IMR-90 (cell line): Measurements from ENCODE around the gene DRC7. TPM values are rescaled to one million over a fixed set of nuclear protein-coding genes. Genes with fewer than 3 reads are reported as not detected.

Experiments used
- ATAC-seq: fragments of 200-7000 bp; cut with Tn5 transposase; 2 replicates; pipeline ENCODE4 v1.9.1; 2020; ENCODE audit warnings: low read depth, mild to moderate bottlenecking, moderate library complexity
- BruUV-seq: library from RNA; stranded (reverse); fragments of 400-500 nt; replicated peaks from 2 replicates; lab custom pipeline; 2021; lab: Mats Ljungman, UMichigan
- CTCF ChIA-PET: fragments of 300-600 bp; formaldehyde crosslinking; extraction: SDS; loops from one replicate; lab custom pipeline; 2021; ENCODE audit warnings: antibody characterized with exemption; lab: Yijun Ruan, JAX
- POLR2A ChIA-PET: fragments of 300-600 bp; sonication (Branson Sonifier 250); formaldehyde crosslinking; loops from one replicate; lab custom pipeline; 2022; ENCODE audit warnings: antibody characterized with exemption; ENCODE audit not compliant: unreplicated experiment; lab: Charles Lee
- DNase-seq: peaks from one replicate; pipeline ENCODE4 v3.0.0; 2013
- H2AFZ ChIP-seq: replicated peaks from 2 replicates; pipeline ENCODE3; 2013; ENCODE audit warnings: low read length, mild to moderate bottlenecking; ENCODE audit not compliant: poor library complexity
- H2AK5ac ChIP-seq: 2 replicates; pipeline ENCODE4 v1.6.1; 2013; ENCODE audit warnings: low read depth, low read length, inconsistent platforms
- H2AK9ac ChIP-seq: replicated peaks from 2 replicates; pipeline ENCODE3; 2013; ENCODE audit warnings: mild to moderate bottlenecking, low read depth, low read length, moderate library complexity; ENCODE audit not compliant: poor library complexity
- H2BK120ac ChIP-seq: 2 replicates; pipeline ENCODE4 v1.6.1; 2013; ENCODE audit warnings: low read depth, low read length, inconsistent platforms
- H2BK15ac ChIP-seq: 3 replicates; pipeline ENCODE4 v1.6.1; 2013; ENCODE audit warnings: low read depth, low read length, inconsistent platforms
- H2BK20ac ChIP-seq: 2 replicates; pipeline ENCODE4 v1.6.1; 2013; ENCODE audit warnings: low read depth, mild to moderate bottlenecking, inconsistent platforms, low read length, moderate library complexity
- H2BK5ac ChIP-seq: 2 replicates; pipeline ENCODE4 v1.6.1; 2013; ENCODE audit warnings: mild to moderate bottlenecking, low read depth, low read length, inconsistent platforms; ENCODE audit not compliant: poor library complexity, severe bottlenecking
- H3K14ac ChIP-seq: replicated peaks from 2 replicates; pipeline ENCODE4 v1.6.1; 2013; ENCODE audit warnings: low read depth, low read length, inconsistent platforms
- H3K18ac ChIP-seq: 2 replicates; pipeline ENCODE4 v1.6.1; 2013; ENCODE audit warnings: low read depth, low read length, control low read depth
- H3K23ac ChIP-seq: 2 replicates; pipeline ENCODE4 v1.6.1; 2013; ENCODE audit warnings: low read depth, low read length, inconsistent platforms
- H3K27ac ChIP-seq: 2 replicates; pipeline ENCODE4 v1.5.1; 2013; ENCODE audit warnings: mild to moderate bottlenecking, control low read depth, low read length; ENCODE audit not compliant: insufficient read depth
- H3K27me3 ChIP-seq: 2 replicates; pipeline ENCODE4 v1.6.1; 2013; ENCODE audit warnings: low read length; ENCODE audit not compliant: control insufficient read depth, insufficient read depth
- H3K36me3 ChIP-seq: 2 replicates; pipeline ENCODE4 v1.6.1; 2013; ENCODE audit warnings: low read length, mixed read lengths; ENCODE audit not compliant: control insufficient read depth, insufficient read depth
- H3K4ac ChIP-seq: 2 replicates; pipeline ENCODE4 v1.6.1; 2013; ENCODE audit warnings: low read depth, low read length, inconsistent platforms
- H3K4me1 ChIP-seq: 2 replicates; pipeline ENCODE4 v1.6.1; 2013; ENCODE audit warnings: low read length, mixed read lengths; ENCODE audit not compliant: control insufficient read depth, insufficient read depth
- H3K4me2 ChIP-seq: 2 replicates; pipeline ENCODE4 v1.6.1; 2013; ENCODE audit warnings: low read depth, mild to moderate bottlenecking, control low read depth, low read length, moderate library complexity
- H3K4me3 ChIP-seq: 2 replicates; pipeline ENCODE4 v1.5.1; 2013; ENCODE audit warnings: low read depth, mild to moderate bottlenecking, control low read depth, low read length, moderate library complexity; ENCODE audit not compliant: insufficient read depth
- H3K56ac ChIP-seq: 2 replicates; pipeline ENCODE4 v1.6.1; 2013; ENCODE audit warnings: low read length, inconsistent platforms; ENCODE audit not compliant: insufficient read depth; ENCODE audit errors: extremely low read depth
- H3K79me1 ChIP-seq, 2 experiments: 2 replicates each; pipeline ENCODE4 v1.6.1; 2013; ENCODE audit warnings: low read length in 2 of 2, inconsistent platforms in 1 of 2, low read depth in 1 of 2
- H3K9ac ChIP-seq: 2 replicates; pipeline ENCODE4 v1.6.1; 2013; ENCODE audit warnings: low read depth, low read length, control low read depth
- H3K9me1 ChIP-seq: 2 replicates; pipeline ENCODE4 v1.6.1; 2013; ENCODE audit warnings: low read length, inconsistent platforms; ENCODE audit not compliant: insufficient read depth
- H3K9me3 ChIP-seq: 2 replicates; pipeline ENCODE4 v1.6.1; 2013; ENCODE audit warnings: low read length; ENCODE audit not compliant: control insufficient read depth, insufficient read depth
- H4K20me1 ChIP-seq: 2 replicates; pipeline ENCODE4 v1.6.1; 2013; ENCODE audit warnings: low read length, inconsistent platforms; ENCODE audit not compliant: insufficient read depth
- H4K5ac ChIP-seq: 2 replicates; pipeline ENCODE4 v1.6.1; 2013; ENCODE audit warnings: mild to moderate bottlenecking, low read depth, low read length, control low read depth
- H4K8ac ChIP-seq, 2 experiments: 2 replicates each; pipeline ENCODE4 v1.6.1; 2013; ENCODE audit warnings: low read depth in 2 of 2, low read length in 2 of 2, control low read depth in 1 of 2, inconsistent platforms in 1 of 2
- H4K91ac ChIP-seq: 2 replicates; pipeline ENCODE4 v1.6.1; 2013; ENCODE audit warnings: low read depth, low read length, inconsistent platforms; ENCODE audit not compliant: insufficient read depth
- BHLHE40 ChIP-seq: fragments of 150-350 bp; IDR thresholded peaks from 2 replicates; pipeline ENCODE4 v1.6.1; 2016; ENCODE audit warnings: mild to moderate bottlenecking, low read depth, low read length
- CEBPB ChIP-seq: IDR thresholded peaks from 2 replicates; pipeline ENCODE4 v1.6.1; 2012; ENCODE audit warnings: low read depth, low read length, improper control_type of control experiment
- CHD1 ChIP-seq: IDR thresholded peaks from 2 replicates; pipeline ENCODE4 v1.6.1; 2012; ENCODE audit warnings: low read depth, low read length, improper control_type of control experiment
- FOS ChIP-seq: fragments of 150-350 bp; IDR thresholded peaks from 2 replicates; pipeline ENCODE4 v1.6.1; 2016; ENCODE audit warnings: low read depth, low read length
- MAFK ChIP-seq: IDR thresholded peaks from 2 replicates; pipeline ENCODE4 v1.6.1; 2012; ENCODE audit warnings: low read depth, low read length, improper control_type of control experiment
- MAZ ChIP-seq: IDR thresholded peaks from 2 replicates; pipeline ENCODE4 v1.6.1; 2012; ENCODE audit warnings: low read depth, mild to moderate bottlenecking, low read length, improper control_type of control experiment, moderate library complexity, borderline replicate concordance
- MXI1 ChIP-seq: IDR thresholded peaks from 2 replicates; pipeline ENCODE4 v1.6.1; 2012; ENCODE audit warnings: low read depth, mild to moderate bottlenecking, low read length, moderate library complexity, borderline replicate concordance
- NFE2L2 ChIP-seq: fragments of 150-350 bp; IDR thresholded peaks from 2 replicates; pipeline ENCODE4 v1.6.1; 2016; ENCODE audit warnings: low read depth, mild to moderate bottlenecking, low read length
- POLR2A ChIP-seq: IDR thresholded peaks from 2 replicates; pipeline ENCODE4 v1.6.1; 2012; ENCODE audit warnings: mild to moderate bottlenecking, low read depth, low read length
- RAD21 ChIP-seq: IDR thresholded peaks from 2 replicates; pipeline ENCODE4 v1.6.1; 2012; ENCODE audit warnings: low read length, improper control_type of control experiment
- RCOR1 ChIP-seq: IDR thresholded peaks from 2 replicates; pipeline ENCODE4 v1.6.1; 2012; ENCODE audit warnings: mild to moderate bottlenecking, low read length, improper control_type of control experiment; ENCODE audit not compliant: insufficient replicate concordance
- RFX5 ChIP-seq: IDR thresholded peaks from 2 replicates; pipeline ENCODE4 v1.8.0; 2012; ENCODE audit warnings: low read depth, mild to moderate bottlenecking, low read length, moderate library complexity
- SMC3 ChIP-seq: fragments of 150-350 bp; IDR thresholded peaks from 2 replicates; pipeline ENCODE4 v1.6.1; 2016; ENCODE audit warnings: low read depth, mild to moderate bottlenecking, antibody characterized with exemption, low read length, moderate library complexity
- WGBS, 2 experiments: methylation state at CpG; one replicate each; pipeline versions ENCODE4 v1.1.5 to v1.1.7; 2013; ENCODE audit warnings: missing lambda C conversion rate in 2 of 2; ENCODE audit not compliant: insufficient read length in 1 of 2; ENCODE audit errors: extremely low coverage in 2 of 2; 5-methylcytosine and 5-hydroxymethylcytosine counted together
- dilution Hi-C: fragments of 300-500 bp; cut with HindIII; formaldehyde crosslinking; loops from one replicate; pipeline ENCODE4 v1.14.3; 2018; ENCODE audit warnings: low sequenced_read_pairs; ENCODE audit not compliant: unreplicated experiment
- in situ Hi-C: fragments of 300-500 bp; cut with MboI; formaldehyde crosslinking; loops from 3 replicates; pipeline ENCODE4 v1.14.3; 2019; ENCODE audit warnings: low sequenced_read_pairs, inconsistent platforms, mixed read lengths
- intact Hi-C: fragments of 100-400 bp; cut with micrococcal nuclease; formaldehyde crosslinking; loops from 2 replicates; pipeline ENCODE4 v1.10.0; 2022
- polyA plus RNA-seq, 3 experiments: library from polyadenylated mRNA; depleted of rRNA; stranded (reverse); fragments of >200 nt; gene quantifications; 2 replicates each; pipeline ENCODE4 v1.2.3, GENCODE V29; 2012; ENCODE audit warnings: low replicate concordance in 1 of 3
- total RNA-seq: library from RNA; depleted of rRNA; stranded (reverse); fragments of >200 nt; gene quantifications from 2 replicates; pipeline ENCODE4 v1.2.3, GENCODE V29; 2012
- TF ChIP-seq, protein P1 (sequence below): conservative IDR thresholded peaks from 2 replicates; pipeline ENCODE4 v1.5.1; 2012; ENCODE audit warnings: mild to moderate bottlenecking, low read depth, low read length, improper control_type of control experiment
- TF ChIP-seq, protein P2 (sequence below): fragments of 150-350 bp; IDR thresholded peaks from 2 replicates; pipeline ENCODE4 v1.6.1; 2016; ENCODE audit warnings: low read depth, mild to moderate bottlenecking, low read length, moderate library complexity, borderline replicate concordance

Gene DRC7
- total and polyA plus RNA-seq, 2 of the 4 experiments (the other 2 are of a cell fraction), result not detected

DNA sequence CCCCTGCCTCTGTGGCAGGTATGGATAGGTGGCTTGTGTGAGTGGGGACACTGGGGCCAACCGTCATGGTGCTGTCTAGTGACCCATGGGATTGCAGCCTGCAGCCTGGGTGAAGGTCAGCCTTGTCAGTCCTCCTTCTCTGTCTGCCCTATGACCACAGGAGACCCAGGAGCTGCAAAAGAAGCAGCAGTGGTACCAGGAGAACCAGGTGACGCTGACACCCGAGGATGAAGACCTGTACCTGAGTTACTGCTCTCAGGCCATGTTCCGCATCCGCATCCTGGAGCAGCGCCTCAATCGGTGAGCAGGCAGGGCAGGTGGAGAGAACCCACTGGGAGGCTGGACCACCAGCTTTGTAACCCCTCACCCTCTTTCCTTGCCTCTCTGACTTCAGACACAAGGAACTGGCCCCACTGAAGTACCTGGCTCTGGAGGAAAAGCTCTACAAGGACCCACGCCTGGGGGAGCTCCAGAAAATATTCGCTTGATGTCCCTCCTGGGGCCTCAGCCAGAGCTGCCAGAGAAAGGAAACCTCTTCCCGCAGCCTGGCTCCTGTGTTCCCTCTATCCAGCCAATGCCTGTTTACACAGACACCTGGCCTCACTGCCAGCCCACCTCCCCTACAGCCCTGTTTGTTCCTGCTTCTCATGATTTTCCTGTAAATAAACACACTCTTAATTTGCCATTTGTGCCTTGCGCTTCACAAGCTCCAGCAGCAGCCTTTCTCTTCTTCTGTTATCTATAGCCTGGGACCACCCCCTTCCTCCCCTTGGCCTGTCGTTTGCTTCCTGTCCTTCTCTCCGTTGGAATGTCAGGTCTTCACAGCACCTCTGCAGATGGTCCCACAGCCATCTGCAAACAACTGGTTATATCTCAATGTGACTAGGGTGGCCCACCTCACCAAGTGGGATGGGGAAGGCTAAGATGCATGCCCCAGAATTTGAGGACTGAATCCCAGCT lies 36.4 kb downstream of the DRC7 start:
- Histone ChIP-seq H4K8ac (no peak overlapping the region), H2AK9ac (no peak overlapping the region), H2AFZ (no peak overlapping the region), H2BK5ac (no peak overlapping the region), H3K4me1 (0 out of 2 replicates have a peak, but pooled peaks cover 2% of the 10 kb centered on the region), H3K4me3 (no peak overlapping the region), H3K4me2 (no peak overlapping the region), H3K14ac (no peak overlapping the region), H4K5ac (no peak overlapping the region), H3K79me1 (peaks cover 0 to 10% of the 10 kb centered on the region in 2 experiments; a peak in 2 of 4 replicates), H3K27me3 (peaks cover 2% of the 10 kb centered on the region), H4K91ac (no peak overlapping the region), H3K9me3 (no peaks in the 10 kb centered on the region), H3K9me1 (no peaks in the 10 kb centered on the region), H2BK20ac (no peak overlapping the region), H4K20me1 (no peaks in the 10 kb centered on the region), H3K23ac (no peak overlapping the region), H2AK5ac (no peak overlapping the region), H3K27ac (no peak overlapping the region), H2BK15ac (no peak overlapping the region), H3K9ac (no peak overlapping the region), H3K18ac (no peak overlapping the region), H3K4ac (no peak overlapping the region), H2BK120ac (no peak overlapping the region), H3K36me3 (no peaks in the 10 kb centered on the region), H3K56ac (no peak overlapping the region)
- DNase-seq (no peak), ATAC-seq (no peak)
- intact Hi-C loops, result no loop called here
- dilution Hi-C loops, result no loop called here
- BruUV-seq, result no TSS peak
- WGBS, 2 experiments, result 89% methylated on average over 7 of the region's 13 CpGs; no CpG with 5 or more reads in 1 of the 2 experiments
- in situ Hi-C loops, result no loop called here
- ChIA-PET POLR2A (no interaction called here), CTCF (interaction anchor here (0.6 to 0.9 kb wide), 2 partner anchors 82 to 145 kb away, joined by 3 read pairs; no protein-coding TSS in a partner anchor)
- no peak for TF ChIP-seq CHD1
- no peak for TF ChIP-seq POLR2A
- TF ChIP-seq, protein P1, sequence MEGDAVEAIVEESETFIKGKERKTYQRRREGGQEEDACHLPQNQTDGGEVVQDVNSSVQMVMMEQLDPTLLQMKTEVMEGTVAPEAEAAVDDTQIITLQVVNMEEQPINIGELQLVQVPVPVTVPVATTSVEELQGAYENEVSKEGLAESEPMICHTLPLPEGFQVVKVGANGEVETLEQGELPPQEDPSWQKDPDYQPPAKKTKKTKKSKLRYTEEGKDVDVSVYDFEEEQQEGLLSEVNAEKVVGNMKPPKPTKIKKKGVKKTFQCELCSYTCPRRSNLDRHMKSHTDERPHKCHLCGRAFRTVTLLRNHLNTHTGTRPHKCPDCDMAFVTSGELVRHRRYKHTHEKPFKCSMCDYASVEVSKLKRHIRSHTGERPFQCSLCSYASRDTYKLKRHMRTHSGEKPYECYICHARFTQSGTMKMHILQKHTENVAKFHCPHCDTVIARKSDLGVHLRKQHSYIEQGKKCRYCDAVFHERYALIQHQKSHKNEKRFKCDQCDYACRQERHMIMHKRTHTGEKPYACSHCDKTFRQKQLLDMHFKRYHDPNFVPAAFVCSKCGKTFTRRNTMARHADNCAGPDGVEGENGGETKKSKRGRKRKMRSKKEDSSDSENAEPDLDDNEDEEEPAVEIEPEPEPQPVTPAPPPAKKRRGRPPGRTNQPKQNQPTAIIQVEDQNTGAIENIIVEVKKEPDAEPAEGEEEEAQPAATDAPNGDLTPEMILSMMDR, result no peak
- no peak for TF ChIP-seq MAZ
- TF ChIP-seq NFE2L2, result no peak
- TF ChIP-seq RFX5, result no peak
- TF ChIP-seq RAD21, result no peak
- no peak for TF ChIP-seq BHLHE40
- TF ChIP-seq CEBPB, result no peak
- TF ChIP-seq FOS, result no peak
- no peak for TF ChIP-seq RCOR1
- TF ChIP-seq SMC3, result no peak
- TF ChIP-seq, protein P2, sequence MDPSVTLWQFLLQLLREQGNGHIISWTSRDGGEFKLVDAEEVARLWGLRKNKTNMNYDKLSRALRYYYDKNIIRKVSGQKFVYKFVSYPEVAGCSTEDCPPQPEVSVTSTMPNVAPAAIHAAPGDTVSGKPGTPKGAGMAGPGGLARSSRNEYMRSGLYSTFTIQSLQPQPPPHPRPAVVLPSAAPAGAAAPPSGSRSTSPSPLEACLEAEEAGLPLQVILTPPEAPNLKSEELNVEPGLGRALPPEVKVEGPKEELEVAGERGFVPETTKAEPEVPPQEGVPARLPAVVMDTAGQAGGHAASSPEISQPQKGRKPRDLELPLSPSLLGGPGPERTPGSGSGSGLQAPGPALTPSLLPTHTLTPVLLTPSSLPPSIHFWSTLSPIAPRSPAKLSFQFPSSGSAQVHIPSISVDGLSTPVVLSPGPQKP, result no peak
- no peak for TF ChIP-seq MXI1
- TF ChIP-seq MAFK, result no peak
